GM12878 (cell line): ENCODE results near the gene OR2T6. TPM values are rescaled to one million over a fixed set of nuclear protein-coding genes. Genes with fewer than 3 reads are reported as not detected.
"Not testable (repeated sequence)": the region's sequence is repeated elsewhere in the genome, so short reads cannot be mapped to it uniquely, and the experiment has no call there.

ENCODE experiments used
- ATAC-seq: fragments of 200-7000 bp; cut with Tn5 transposase; 3 replicates; pipeline ENCODE4 v1.9.1; 2020; ENCODE audit warnings: mild to moderate bottlenecking, moderate library complexity
- BruUV-seq: library from RNA; stranded (reverse); fragments of 400-500 nt; replicated peaks from 2 replicates; lab custom pipeline; 2021; lab: Mats Ljungman, UMichigan
- CTCF ChIA-PET: fragments of 300-600 bp; sonication (Branson Sonifier 250); formaldehyde crosslinking; extraction: SDS; loops from one replicate; lab custom pipeline; 2021; ENCODE audit warnings: inconsistent platforms; lab: Yijun Ruan, JAX
- POLR2A ChIA-PET: fragments of 350-600 bp; formaldehyde crosslinking; extraction: SDS; loops from one replicate; lab custom pipeline; 2021; ENCODE audit warnings: inconsistent platforms; lab: Charles Lee
- RAD21 ChIA-PET: fragments of 300-600 bp; sonication (Branson Sonifier 250); formaldehyde crosslinking; loops from one replicate; lab custom pipeline; 2023; ENCODE audit warnings: antibody characterized with exemption; ENCODE audit not compliant: unreplicated experiment; lab: Charles Lee
- SMC1A ChIA-PET: fragments of 300-600 bp; sonication (Branson Sonifier 250); formaldehyde crosslinking; loops from one replicate; lab custom pipeline; 2023; ENCODE audit not compliant: unreplicated experiment, uncharacterized antibody; lab: Charles Lee
- DNase-seq: peaks from one replicate; pipeline ENCODE4 v3.0.0-alpha.2; 2011; ENCODE audit warnings: low read depth, low spot score
- FAIRE-seq: peaks from 3 replicates; lab custom pipeline; 2011; peaks lifted over from hg19 to GRCh38; lab: Jason Lieb, UNC
- H2AFZ ChIP-seq: 2 replicates; pipeline ENCODE4 v1.6.0; 2011; ENCODE audit warnings: low read depth, low read length, control low read depth; ENCODE audit not compliant: control insufficient read depth
- H3K27ac ChIP-seq: 2 replicates; pipeline ENCODE4 v1.5.1; 2011; ENCODE audit warnings: control low read depth; ENCODE audit not compliant: control insufficient read depth, insufficient read depth
- H3K27me3 ChIP-seq, 2 experiments: replicated peaks in 1 of 2; 2 replicates each; pipeline versions ENCODE4 v1.6.0 to v1.6.1; 2011; ENCODE audit warnings: low read length in 1 of 2; ENCODE audit not compliant: control insufficient read depth in 2 of 2, insufficient read depth in 2 of 2
- H3K36me3 ChIP-seq, 2 experiments: 2 replicates each; pipeline ENCODE4 v1.5.1; 2011; ENCODE audit warnings: low read length in 1 of 2; ENCODE audit not compliant: control insufficient read depth in 2 of 2, insufficient read depth in 2 of 2
- H3K4me1 ChIP-seq: 2 replicates; pipeline ENCODE4 v1.6.1; 2011; ENCODE audit warnings: mild to moderate bottlenecking, low read length, moderate library complexity, mixed read lengths; ENCODE audit not compliant: control insufficient read depth, insufficient read depth
- H3K4me2 ChIP-seq: 2 replicates; pipeline ENCODE4 v1.6.0; 2011; ENCODE audit warnings: control low read depth; ENCODE audit not compliant: control insufficient read depth, insufficient read depth
- H3K4me3 ChIP-seq: fragments of 200-600 bp; sonication (generic); 2 replicates; pipeline ENCODE4 v1.5.1; 2016
- H3K79me2 ChIP-seq: 2 replicates; pipeline ENCODE4 v1.6.0; 2011; ENCODE audit warnings: low read length; ENCODE audit not compliant: control insufficient read depth, insufficient read depth
- H3K9ac ChIP-seq: 2 replicates; pipeline ENCODE4 v1.8.0; 2011; ENCODE audit warnings: low read length, control low read depth, mixed read lengths; ENCODE audit not compliant: control insufficient read depth, insufficient read depth
- H3K9me3 ChIP-seq: replicated peaks from 3 replicates; pipeline ENCODE4 v1.5.1; 2011; ENCODE audit warnings: mild to moderate bottlenecking, low read length; ENCODE audit not compliant: control insufficient read depth, insufficient read depth
- H4K20me1 ChIP-seq: 2 replicates; pipeline ENCODE4 v1.6.0; 2011; ENCODE audit not compliant: control insufficient read depth, insufficient read depth
- BHLHE40 ChIP-seq, 2 experiments: fragments of 450-650 bp in 1 of 2; IDR thresholded peaks; 2 replicates each; pipeline ENCODE4 v1.6.1; 2011 to 2017; ENCODE audit warnings: low read depth in 2 of 2, borderline replicate concordance in 1 of 2, improper control_type of control experiment in 1 of 2, low read length in 1 of 2, mild to moderate bottlenecking in 1 of 2
- EED ChIP-seq: sonication (generic); IDR thresholded peaks from 2 replicates; pipeline ENCODE4 v1.6.1; 2016; ENCODE audit warnings: antibody characterized with exemption, low read depth
- MEF2A ChIP-seq: IDR thresholded peaks from 2 replicates; pipeline ENCODE4 v1.6.1; 2011; ENCODE audit warnings: low read depth, mild to moderate bottlenecking, low read length, moderate library complexity; ENCODE audit not compliant: insufficient read depth
- NFIC ChIP-seq: IDR thresholded peaks from 2 replicates; pipeline ENCODE4 v1.6.1; 2012; ENCODE audit warnings: low read depth, mild to moderate bottlenecking, inconsistent platforms, low read length, moderate library complexity
- RUNX3 ChIP-seq: IDR thresholded peaks from 2 replicates; pipeline ENCODE4 v1.6.1; 2012; ENCODE audit warnings: low read length, inconsistent platforms
- TCF12 ChIP-seq: IDR thresholded peaks from 2 replicates; pipeline ENCODE4 v1.6.1; 2011; ENCODE audit warnings: low read depth, mild to moderate bottlenecking, low read length
- WGBS: methylation state at CpG from one replicate; pipeline ENCODE4 v1.1.6; 2016; ENCODE audit warnings: low lambda C conversion rate; ENCODE audit not compliant: insufficient replicate concordance, insufficient coverage; ENCODE audit errors: missing lambda C conversion rate; 5-methylcytosine and 5-hydroxymethylcytosine counted together
- in situ Hi-C: fragments of 300-500 bp; cut with MboI; formaldehyde crosslinking; loops from 9 replicates; pipeline ENCODE4 v1.14.3; 2018; ENCODE audit warnings: mixed read lengths
- intact Hi-C: fragments of 100-400 bp; cut with micrococcal nuclease; formaldehyde crosslinking; loops from one replicate; pipeline ENCODE4 v1.14.2; 2022; ENCODE audit not compliant: unreplicated experiment
- polyA plus RNA-seq, 11 experiments: library from polyadenylated mRNA; depleted of rRNA in 4 of 11; unstranded in 6 of 11; stranded (reverse) in 5 of 11; fragments of >200 nt; fragmentation: Nextera tagmentation in 4 of 11; fragmentation: Illumina TruSeq in 1 of 11; extraction: Ambion mirVana in 4 of 11; extraction: Trizol in 1 of 11; gene quantifications; 1 replicate in 1 of 11; 2 replicates in 10 of 11; pipeline versions ENCODE4 v1.2.1 to v1.2.3, GENCODE V29; 2011 to 2016; ENCODE audit warnings: inconsistent platforms in 2 of 11, missing spikeins in 2 of 11, low read depth in 1 of 11
- total RNA-seq, 4 experiments: library from RNA; depleted of rRNA in 3 of 4; stranded (reverse); fragments of >200 nt in 3 of 4; fragmentation: Illumina TruSeq in 1 of 4; extraction: Trizol in 1 of 4; gene quantifications; 2 replicates each; pipeline versions ENCODE4 v1.2.1 to v1.2.3, GENCODE V29; 2013 to 2021
- TF ChIP-seq, protein P1 (sequence below): fragments of 450-650 bp; IDR thresholded peaks from 2 replicates; pipeline ENCODE4 v1.6.1; 2017; ENCODE audit warnings: mild to moderate bottlenecking, moderate library complexity

OR2T6 gene
- total and polyA plus RNA-seq, 10 of the 15 experiments (the other 5 are each of a cell fraction or from before 2014, with no cell fraction given): not detected

- H3K9ac ChIP-seq, BruUV-seq, FAIRE-seq, H3K4me2 ChIP-seq, RAD21 ChIA-PET, H3K79me2 ChIP-seq, POLR2A ChIA-PET, intact Hi-C loops, H3K4me3 ChIP-seq, H3K9me3 ChIP-seq, H3K27me3 ChIP-seq, H2AFZ ChIP-seq, H3K36me3 ChIP-seq, H3K27ac ChIP-seq, DNase-seq, H4K20me1 ChIP-seq: not testable (repeated sequence)
- 0 out of 2 replicates have a peak, but pooled peaks have one; percentile 14 for TF ChIP-seq NFIC
- peak; percentile 19; the same call in 1 of the 2 replicates for TF ChIP-seq EED
- peak; percentile 19; the same call in 1 of the 2 replicates for TF ChIP-seq MEF2A
- peak; percentile 41; the same call in 1 of the 2 replicates for TF ChIP-seq TCF12
- ChIA-PET SMC1A (interaction anchor here (3.2 kb wide), 1 partner anchor 32 kb away, joined by 8 read pairs; no protein-coding TSS in a partner anchor), CTCF (interaction anchor here (1.1 kb wide), 1 partner anchor 34 kb away, joined by 4 read pairs; no protein-coding TSS in a partner anchor)
- WGBS: 30% methylated on average over 1 of the region's 1 CpG
- H3K4me1 ChIP-seq: peaks cover 14% of the 10 kb centered on the region
- ATAC-seq: peak; percentile 63
- in situ Hi-C loops: loop anchor here (25.0 kb wide), 1 partner anchor 1076 kb away; no protein-coding TSS in a partner anchor
Measured at GRCh38 chr1:248438668-248439067, 63.1 kb downstream of the OR2T6 start.

- peak overlapping the region; percentile 25; the same call in 1 of the 2 replicates for H3K27ac ChIP-seq
- SMC1A ChIA-PET: interaction anchor here (3.2 kb wide), 1 partner anchor 32 kb away, joined by 8 read pairs; no protein-coding TSS in a partner anchor
- peaks cover 14% of the 10 kb centered on the region for H3K4me1 ChIP-seq
- H3K9ac ChIP-seq, H3K79me2 ChIP-seq, H3K27me3 ChIP-seq, RAD21 ChIA-PET, H3K9me3 ChIP-seq, H3K36me3 ChIP-seq, H2AFZ ChIP-seq, H4K20me1 ChIP-seq, CTCF ChIA-PET, FAIRE-seq, POLR2A ChIA-PET, BruUV-seq, H3K4me2 ChIP-seq, DNase-seq, H3K4me3 ChIP-seq, intact Hi-C loops: not testable (repeated sequence)
- 29% methylated on average over 5 of the region's 5 CpGs for WGBS
- in situ Hi-C loops: loop anchor here (25.0 kb wide), 1 partner anchor 1077 kb away; no protein-coding TSS in a partner anchor
- TF ChIP-seq, protein P1, sequence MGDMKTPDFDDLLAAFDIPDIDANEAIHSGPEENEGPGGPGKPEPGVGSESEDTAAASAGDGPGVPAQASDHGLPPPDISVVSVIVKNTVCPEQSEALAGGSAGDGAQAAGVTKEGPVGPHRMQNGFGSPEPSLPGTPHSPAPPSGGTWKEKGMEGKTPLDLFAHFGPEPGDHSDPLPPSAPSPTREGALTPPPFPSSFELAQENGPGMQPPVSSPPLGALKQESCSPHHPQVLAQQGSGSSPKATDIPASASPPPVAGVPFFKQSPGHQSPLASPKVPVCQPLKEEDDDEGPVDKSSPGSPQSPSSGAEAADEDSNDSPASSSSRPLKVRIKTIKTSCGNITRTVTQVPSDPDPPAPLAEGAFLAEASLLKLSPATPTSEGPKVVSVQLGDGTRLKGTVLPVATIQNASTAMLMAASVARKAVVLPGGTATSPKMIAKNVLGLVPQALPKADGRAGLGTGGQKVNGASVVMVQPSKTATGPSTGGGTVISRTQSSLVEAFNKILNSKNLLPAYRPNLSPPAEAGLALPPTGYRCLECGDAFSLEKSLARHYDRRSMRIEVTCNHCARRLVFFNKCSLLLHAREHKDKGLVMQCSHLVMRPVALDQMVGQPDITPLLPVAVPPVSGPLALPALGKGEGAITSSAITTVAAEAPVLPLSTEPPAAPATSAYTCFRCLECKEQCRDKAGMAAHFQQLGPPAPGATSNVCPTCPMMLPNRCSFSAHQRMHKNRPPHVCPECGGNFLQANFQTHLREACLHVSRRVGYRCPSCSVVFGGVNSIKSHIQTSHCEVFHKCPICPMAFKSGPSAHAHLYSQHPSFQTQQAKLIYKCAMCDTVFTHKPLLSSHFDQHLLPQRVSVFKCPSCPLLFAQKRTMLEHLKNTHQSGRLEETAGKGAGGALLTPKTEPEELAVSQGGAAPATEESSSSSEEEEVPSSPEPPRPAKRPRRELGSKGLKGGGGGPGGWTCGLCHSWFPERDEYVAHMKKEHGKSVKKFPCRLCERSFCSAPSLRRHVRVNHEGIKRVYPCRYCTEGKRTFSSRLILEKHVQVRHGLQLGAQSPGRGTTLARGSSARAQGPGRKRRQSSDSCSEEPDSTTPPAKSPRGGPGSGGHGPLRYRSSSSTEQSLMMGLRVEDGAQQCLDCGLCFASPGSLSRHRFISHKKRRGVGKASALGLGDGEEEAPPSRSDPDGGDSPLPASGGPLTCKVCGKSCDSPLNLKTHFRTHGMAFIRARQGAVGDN: peak; percentile 73; the same call in 1 of the 2 replicates
- TF ChIP-seq RUNX3 (peak; percentile 60), BHLHE40 (IDR thresholded peaks at IDR 0.05; ENCODE audit: borderline replicate concordance in 1 of 2, low read depth in 2 of 2, low read length in 1 of 2) (peak in 1 of 2 experiments; percentile 44; a peak in 1 of 4 replicates)
- peak; percentile 54 for ATAC-seq
Measured at GRCh38 chr1:248439283-248439682, 63.7 kb downstream of the OR2T6 start.
